ENCODE measurements around the gene ATP5IF1. TPM values are rescaled to one million over a fixed set of nuclear protein-coding genes. Genes with fewer than 3 reads are reported as not detected.

Gene ATP5IF1
- polyA plus RNA-seq, 1 donor from 2014 or later = 448 TPM

DNA sequence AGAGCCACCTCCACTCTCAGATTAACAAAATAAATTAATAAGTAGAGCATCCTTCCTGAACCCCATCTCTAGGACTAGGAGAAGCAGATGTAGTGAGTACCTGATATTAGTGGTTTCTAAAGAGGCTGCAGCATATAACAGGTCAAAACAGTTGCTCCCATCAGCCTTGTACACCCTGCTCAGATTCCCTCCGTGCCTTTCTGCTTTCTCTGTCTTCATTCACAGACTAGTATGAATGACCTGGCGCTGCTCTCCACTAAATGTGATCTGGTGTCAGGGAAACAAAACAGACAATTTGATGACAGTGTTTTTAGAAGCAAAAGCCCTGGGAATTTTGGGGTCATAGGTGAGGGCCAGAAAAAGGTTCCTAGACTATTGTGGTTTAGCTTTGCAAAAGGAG is 31.7 kb downstream of the ATP5IF1 start:
- H3K9ac ChIP-seq (ENCODE audit: low read length) = no peak overlapping the region
- H3K36me3 ChIP-seq (ENCODE audit: insufficient read depth, low read length) = peaks cover 3% of the 10 kb centered on the region
- no peak overlapping the region for H3K27ac ChIP-seq (ENCODE audit: low read length)
- TF ChIP-seq POLR2AphosphoS5 (IDR thresholded peaks at IDR 0.05) (no peak), EZH2 (IDR thresholded peaks at IDR 0.05; ENCODE audit: borderline replicate concordance, insufficient read depth, low read length, poor library complexity, severe bottlenecking) (no peak), CTCF (IDR thresholded peaks at IDR 0.05; ENCODE audit: poor library complexity, severe bottlenecking) (no peak), TAF1 (IDR thresholded peaks at IDR 0.05; ENCODE audit: low read depth) (no peak), MXI1 (conservative IDR thresholded peaks at IDR 0.05; ENCODE audit: poor library complexity, severe bottlenecking) (no peak), EP300 (conservative IDR thresholded peaks at IDR 0.05; ENCODE audit: poor library complexity, severe bottlenecking) (no peak), SMC3 (conservative IDR thresholded peaks at IDR 0.05; ENCODE audit: poor library complexity) (no peak), RAD21 (conservative IDR thresholded peaks at IDR 0.05) (no peak)
- TF ChIP-seq, protein P1, sequence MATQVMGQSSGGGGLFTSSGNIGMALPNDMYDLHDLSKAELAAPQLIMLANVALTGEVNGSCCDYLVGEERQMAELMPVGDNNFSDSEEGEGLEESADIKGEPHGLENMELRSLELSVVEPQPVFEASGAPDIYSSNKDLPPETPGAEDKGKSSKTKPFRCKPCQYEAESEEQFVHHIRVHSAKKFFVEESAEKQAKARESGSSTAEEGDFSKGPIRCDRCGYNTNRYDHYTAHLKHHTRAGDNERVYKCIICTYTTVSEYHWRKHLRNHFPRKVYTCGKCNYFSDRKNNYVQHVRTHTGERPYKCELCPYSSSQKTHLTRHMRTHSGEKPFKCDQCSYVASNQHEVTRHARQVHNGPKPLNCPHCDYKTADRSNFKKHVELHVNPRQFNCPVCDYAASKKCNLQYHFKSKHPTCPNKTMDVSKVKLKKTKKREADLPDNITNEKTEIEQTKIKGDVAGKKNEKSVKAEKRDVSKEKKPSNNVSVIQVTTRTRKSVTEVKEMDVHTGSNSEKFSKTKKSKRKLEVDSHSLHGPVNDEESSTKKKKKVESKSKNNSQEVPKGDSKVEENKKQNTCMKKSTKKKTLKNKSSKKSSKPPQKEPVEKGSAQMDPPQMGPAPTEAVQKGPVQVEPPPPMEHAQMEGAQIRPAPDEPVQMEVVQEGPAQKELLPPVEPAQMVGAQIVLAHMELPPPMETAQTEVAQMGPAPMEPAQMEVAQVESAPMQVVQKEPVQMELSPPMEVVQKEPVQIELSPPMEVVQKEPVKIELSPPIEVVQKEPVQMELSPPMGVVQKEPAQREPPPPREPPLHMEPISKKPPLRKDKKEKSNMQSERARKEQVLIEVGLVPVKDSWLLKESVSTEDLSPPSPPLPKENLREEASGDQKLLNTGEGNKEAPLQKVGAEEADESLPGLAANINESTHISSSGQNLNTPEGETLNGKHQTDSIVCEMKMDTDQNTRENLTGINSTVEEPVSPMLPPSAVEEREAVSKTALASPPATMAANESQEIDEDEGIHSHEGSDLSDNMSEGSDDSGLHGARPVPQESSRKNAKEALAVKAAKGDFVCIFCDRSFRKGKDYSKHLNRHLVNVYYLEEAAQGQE (IDR thresholded peaks at IDR 0.05; ENCODE audit: borderline replicate concordance) = no peak
- H3F3A ChIP-seq (ENCODE audit: insufficient read depth, low read length, poor library complexity, severe bottlenecking) = no peaks in the 10 kb centered on the region
- peaks cover 32% of the 10 kb centered on the region for H3K79me2 ChIP-seq (replicated peaks; ENCODE audit: insufficient read depth, low read length)
- H4K20me1 ChIP-seq (ENCODE audit: insufficient read depth) = no peaks in the 10 kb centered on the region
- H3K9me2 ChIP-seq (ENCODE audit: insufficient read depth, low read length) = no peaks in the 10 kb centered on the region
- no peak overlapping the region for H3K4me2 ChIP-seq (ENCODE audit: low read length)
- H2AFZ ChIP-seq (ENCODE audit: low read depth, low read length) = no peak overlapping the region
- H3K4me3 ChIP-seq (ENCODE audit: low read length) = no peak overlapping the region
- no peaks in the 10 kb centered on the region for H3K27me3 ChIP-seq (ENCODE audit: insufficient read depth, low read depth, low read length)
- H3K9me3 ChIP-seq (ENCODE audit: low read length) = no peaks in the 10 kb centered on the region

DNA sequence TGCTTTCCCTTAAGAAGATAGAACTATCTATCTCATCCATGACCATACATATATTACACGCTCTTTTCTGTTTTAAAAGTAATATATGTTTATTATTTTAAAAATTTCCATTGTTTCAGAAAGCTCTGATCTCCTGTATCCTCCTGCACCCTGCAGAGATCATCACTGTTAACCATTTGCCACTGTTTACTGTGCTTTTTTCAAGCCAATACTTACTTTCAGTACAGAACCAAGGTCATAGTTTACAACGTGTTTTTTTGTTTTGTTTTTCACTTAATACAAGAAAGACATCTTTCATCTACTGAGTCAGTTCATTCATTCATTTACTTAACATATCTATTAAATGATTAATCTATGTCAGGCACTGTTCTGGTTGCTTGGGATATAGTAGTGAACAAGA is 33.6 kb downstream of the ATP5IF1 start:
- Histone ChIP-seq H3K36me3 (ENCODE audit: insufficient read depth, low read length) (peaks cover 4% of the 10 kb centered on the region), H4K20me1 (ENCODE audit: insufficient read depth) (no peaks in the 10 kb centered on the region), H3K79me2 (replicated peaks; ENCODE audit: insufficient read depth, low read length) (peaks cover 26% of the 10 kb centered on the region), H3K27ac (ENCODE audit: low read length) (no peak overlapping the region), H3K27me3 (ENCODE audit: insufficient read depth, low read depth, low read length) (no peaks in the 10 kb centered on the region), H3K4me2 (ENCODE audit: low read length) (no peak overlapping the region), H3K9me3 (ENCODE audit: low read length) (no peaks in the 10 kb centered on the region), H3K9me2 (ENCODE audit: insufficient read depth, low read length) (no peaks in the 10 kb centered on the region), H3F3A (ENCODE audit: insufficient read depth, low read length, poor library complexity, severe bottlenecking) (no peaks in the 10 kb centered on the region), H2AFZ (ENCODE audit: low read depth, low read length) (no peak overlapping the region), H3K9ac (ENCODE audit: low read length) (no peak overlapping the region), H3K4me3 (ENCODE audit: low read length) (no peak overlapping the region)
- TF ChIP-seq MXI1 (conservative IDR thresholded peaks at IDR 0.05; ENCODE audit: poor library complexity, severe bottlenecking) (no peak), POLR2AphosphoS5 (IDR thresholded peaks at IDR 0.05) (no peak), RAD21 (conservative IDR thresholded peaks at IDR 0.05) (no peak), CTCF (IDR thresholded peaks at IDR 0.05; ENCODE audit: poor library complexity, severe bottlenecking) (no peak), SMC3 (conservative IDR thresholded peaks at IDR 0.05; ENCODE audit: poor library complexity) (no peak), TAF1 (IDR thresholded peaks at IDR 0.05; ENCODE audit: low read depth) (no peak), EP300 (conservative IDR thresholded peaks at IDR 0.05; ENCODE audit: poor library complexity, severe bottlenecking) (no peak), EZH2 (IDR thresholded peaks at IDR 0.05; ENCODE audit: borderline replicate concordance, insufficient read depth, low read length, poor library complexity, severe bottlenecking) (no peak)
- TF ChIP-seq, protein P1 (IDR thresholded peaks at IDR 0.05; ENCODE audit: borderline replicate concordance) = no peak
